ENCODE measurements around the gene PKP1. TPM values are rescaled to one million over a fixed set of nuclear protein-coding genes. Genes with fewer than 3 reads are reported as not detected.

PKP1 gene
- total RNA-seq, 4 donors from 2014 or later, result 0.27 to 12.8 (median 4.0) TPM

GRCh38 chr1:201264554-201264953 lies 18.8 kb upstream of the PKP1 start:
- no peaks in the 10 kb centered on the region for H3K9me3 ChIP-seq
- 83 to 85% methylated on average over 4 of the region's 4 CpGs for WGBS, 2 donors (ENCODE audit: low coverage in 1 of 2)
- peaks cover 51% of the 10 kb centered on the region for H3K27me3 ChIP-seq
- no peak for ATAC-seq
- no peak overlapping the region for H3K4me3 ChIP-seq
- H3K36me3 ChIP-seq, result no peaks in the 10 kb centered on the region
- TF ChIP-seq POLR2A (IDR thresholded peaks at IDR 0.05), result no peak
- TF ChIP-seq, protein P1, sequence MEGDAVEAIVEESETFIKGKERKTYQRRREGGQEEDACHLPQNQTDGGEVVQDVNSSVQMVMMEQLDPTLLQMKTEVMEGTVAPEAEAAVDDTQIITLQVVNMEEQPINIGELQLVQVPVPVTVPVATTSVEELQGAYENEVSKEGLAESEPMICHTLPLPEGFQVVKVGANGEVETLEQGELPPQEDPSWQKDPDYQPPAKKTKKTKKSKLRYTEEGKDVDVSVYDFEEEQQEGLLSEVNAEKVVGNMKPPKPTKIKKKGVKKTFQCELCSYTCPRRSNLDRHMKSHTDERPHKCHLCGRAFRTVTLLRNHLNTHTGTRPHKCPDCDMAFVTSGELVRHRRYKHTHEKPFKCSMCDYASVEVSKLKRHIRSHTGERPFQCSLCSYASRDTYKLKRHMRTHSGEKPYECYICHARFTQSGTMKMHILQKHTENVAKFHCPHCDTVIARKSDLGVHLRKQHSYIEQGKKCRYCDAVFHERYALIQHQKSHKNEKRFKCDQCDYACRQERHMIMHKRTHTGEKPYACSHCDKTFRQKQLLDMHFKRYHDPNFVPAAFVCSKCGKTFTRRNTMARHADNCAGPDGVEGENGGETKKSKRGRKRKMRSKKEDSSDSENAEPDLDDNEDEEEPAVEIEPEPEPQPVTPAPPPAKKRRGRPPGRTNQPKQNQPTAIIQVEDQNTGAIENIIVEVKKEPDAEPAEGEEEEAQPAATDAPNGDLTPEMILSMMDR (IDR thresholded peaks at IDR 0.05), result no peak
- TF ChIP-seq EP300 (IDR thresholded peaks at IDR 0.05), result no peak
- no peak for TF ChIP-seq POLR2AphosphoS5 (IDR thresholded peaks at IDR 0.05)
- H3K4me1 ChIP-seq, result peaks cover 0 to 8% (median 8%) of the 10 kb centered on the region in 3 donors
- no peak overlapping the region for H3K27ac ChIP-seq

DNA sequence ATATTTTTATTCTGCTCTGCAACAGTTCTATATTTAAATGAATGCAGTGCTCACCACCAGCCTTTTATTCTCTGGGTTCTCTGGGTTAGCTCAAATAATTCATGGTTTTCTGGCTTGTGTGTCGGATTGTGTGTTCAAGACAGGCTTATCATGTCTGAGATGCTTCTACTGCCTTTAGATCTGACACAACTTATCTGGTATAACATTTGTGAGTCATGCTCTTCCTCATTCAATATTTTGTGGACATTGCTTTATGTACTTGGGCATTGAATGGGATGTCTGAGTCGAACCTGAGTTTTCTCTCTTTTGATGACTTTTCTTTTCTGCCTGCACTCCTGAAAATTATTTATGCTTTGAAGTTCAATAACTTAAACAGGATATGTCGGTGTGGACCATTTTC lies 17.6 kb upstream of the PKP1 start:
- TF ChIP-seq EP300 (IDR thresholded peaks at IDR 0.05) (no peak), POLR2AphosphoS5 (IDR thresholded peaks at IDR 0.05) (no peak), POLR2A (IDR thresholded peaks at IDR 0.05) (no peak)
- Histone ChIP-seq H3K36me3 (no peaks in the 10 kb centered on the region), H3K4me1 (no peaks in the 10 kb centered on the region), H3K27ac (no peak overlapping the region), H3K9me3 (no peaks in the 10 kb centered on the region), H3K27me3 (peaks cover 50% of the 10 kb centered on the region), H3K4me3 (no peak overlapping the region)
- ATAC-seq, result no peak
- 58 to 61% methylated on average over 3 of the region's 3 CpGs for WGBS, 2 donors (ENCODE audit: low coverage in 1 of 2)

- H3K4me3 ChIP-seq, result no peak overlapping the region
- H3K27me3 ChIP-seq, result peaks cover 50% of the 10 kb centered on the region
- H3K9me3 ChIP-seq, result no peaks in the 10 kb centered on the region
- H3K27ac ChIP-seq, result no peak overlapping the region
- no peak for ATAC-seq
- no peaks in the 10 kb centered on the region for H3K4me1 ChIP-seq
- no peaks in the 10 kb centered on the region for H3K36me3 ChIP-seq
- TF ChIP-seq EP300 (IDR thresholded peaks at IDR 0.05) (no peak), POLR2AphosphoS5 (IDR thresholded peaks at IDR 0.05) (no peak), POLR2A (IDR thresholded peaks at IDR 0.05) (no peak)
- TF ChIP-seq, protein P1 (IDR thresholded peaks at IDR 0.05), result no peak
Measured at GRCh38 chr1:201266276-201266675, 17.0 kb upstream of the PKP1 start.

- Histone ChIP-seq H3K27ac (no peak overlapping the region), H3K4me1 (no peaks in the 10 kb centered on the region), H3K27me3 (peaks cover 47% of the 10 kb centered on the region), H3K36me3 (no peaks in the 10 kb centered on the region), H3K9me3 (no peaks in the 10 kb centered on the region), H3K4me3 (no peak overlapping the region)
- 0 to 23% methylated on average over 1 of the region's 3 CpGs for WGBS, 2 donors (ENCODE audit: low coverage in 1 of 2)
- TF ChIP-seq, protein P1 (IDR thresholded peaks at IDR 0.05), result no peak
- no peak for TF ChIP-seq POLR2AphosphoS5 (IDR thresholded peaks at IDR 0.05)
- TF ChIP-seq POLR2A (IDR thresholded peaks at IDR 0.05), result no peak
- TF ChIP-seq EP300 (IDR thresholded peaks at IDR 0.05), result no peak
- ATAC-seq, result no peak
Measured at GRCh38 chr1:201266774-201267173, 16.5 kb upstream of the PKP1 start.

- H3K36me3 ChIP-seq, result no peaks in the 10 kb centered on the region
- TF ChIP-seq EP300 (IDR thresholded peaks at IDR 0.05) (no peak), POLR2A (IDR thresholded peaks at IDR 0.05) (no peak), POLR2AphosphoS5 (IDR thresholded peaks at IDR 0.05) (no peak)
- TF ChIP-seq, protein P1 (IDR thresholded peaks at IDR 0.05), result no peak
- no peaks in the 10 kb centered on the region for H3K4me1 ChIP-seq
- ATAC-seq, result no peak
- H3K27ac ChIP-seq, result no peak overlapping the region
- H3K27me3 ChIP-seq, result peaks cover 40% of the 10 kb centered on the region
- H3K9me3 ChIP-seq, result no peaks in the 10 kb centered on the region
- 86 to 94% methylated on average over 10 to 13 of the region's 14 CpGs for WGBS, 2 donors (ENCODE audit: low coverage in 1 of 2)
- no peak overlapping the region for H3K4me3 ChIP-seq
Measured at GRCh38 chr1:201267481-201268229, 15.7 kb upstream of the PKP1 start.
